Uterine smooth muscle cell (primary cell): ENCODE measurements around the gene MMAA. TPM values are rescaled to one million over a fixed set of nuclear protein-coding genes. Genes with fewer than 3 reads are reported as not detected.

ENCODE experiments used
- total RNA-seq: library from RNA; depleted of rRNA; stranded (reverse); fragments of >200 nt; gene quantifications from 2 replicates; pipeline ENCODE4 v1.2.3, GENCODE V29; 2014

Gene MMAA
- 5.0 and 5.1 TPM in 2 replicates for total RNA-seq

DNA sequence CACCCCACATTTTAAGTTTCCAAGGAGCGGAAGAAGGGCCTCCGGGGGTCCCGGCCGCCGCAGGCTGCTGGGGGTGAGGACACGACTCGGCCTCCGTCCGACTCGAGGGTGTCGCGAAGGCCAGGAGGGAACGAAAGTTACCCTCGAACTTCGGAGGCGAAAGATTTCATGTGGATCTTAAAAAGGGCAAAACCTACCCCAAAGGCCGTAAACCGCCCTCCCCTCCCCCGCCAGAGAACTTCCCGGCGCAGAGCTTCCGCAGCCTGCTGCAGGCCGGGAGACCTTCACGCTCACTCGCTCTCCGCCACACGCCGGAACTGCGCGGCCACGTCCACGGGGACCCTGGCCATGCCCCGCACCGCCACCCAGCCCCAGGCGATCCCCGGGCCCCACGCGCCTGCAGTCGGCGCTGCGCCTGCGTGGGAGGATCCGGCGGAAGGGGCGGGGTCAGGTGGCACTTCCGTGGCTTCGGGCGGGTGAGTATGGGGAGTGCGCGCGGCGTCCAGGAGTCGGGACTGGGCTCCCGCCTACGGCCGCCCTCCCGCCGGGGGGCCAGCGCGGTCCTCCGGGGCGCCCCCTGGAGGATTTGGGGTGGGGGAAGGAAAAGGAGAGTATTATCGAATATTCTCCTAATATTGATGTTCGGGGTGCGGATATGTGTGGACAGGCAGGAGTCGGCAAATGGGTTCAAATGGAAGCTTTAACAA is at the start of gene MMAA:
Gene MMAA (plus strand): TSS at position 454 of the 707 bp plus-strand sequence. CDS start 19,755 bp downstream, outside the sequence.

GRCh38 chr4:145679991-145680455 is 60.8 kb downstream of the MMAA start, which contains the start of gene C4orf51:
Gene C4orf51, plus strand, starts transcription at chr4:145680146. Its CDS starts 58 bp downstream, at chr4:145680204.

Other genes starting within 250 kb of the MMAA start
- 9.2 and 16.4 TPM in 2 replicates for gene SMAD1, start 137.5 kb upstream of the MMAA start, total RNA-seq
- not detected in 2 replicates for gene C4orf51, start 60.8 kb downstream of the MMAA start, total RNA-seq